GM18873 (cell line): Measurements from ENCODE around the gene MGARP.

Source experiments
- ATAC-seq: cut with Tn5 transposase; IDR thresholded peaks from one replicate; pipeline ENCODE4 v1.9.1; 2021; ENCODE audit warnings: mild to moderate bottlenecking, moderate library complexity, moderate number of reproducible peaks; ENCODE audit not compliant: unreplicated experiment, low FRiP score

The MGARP gene

DNA sequence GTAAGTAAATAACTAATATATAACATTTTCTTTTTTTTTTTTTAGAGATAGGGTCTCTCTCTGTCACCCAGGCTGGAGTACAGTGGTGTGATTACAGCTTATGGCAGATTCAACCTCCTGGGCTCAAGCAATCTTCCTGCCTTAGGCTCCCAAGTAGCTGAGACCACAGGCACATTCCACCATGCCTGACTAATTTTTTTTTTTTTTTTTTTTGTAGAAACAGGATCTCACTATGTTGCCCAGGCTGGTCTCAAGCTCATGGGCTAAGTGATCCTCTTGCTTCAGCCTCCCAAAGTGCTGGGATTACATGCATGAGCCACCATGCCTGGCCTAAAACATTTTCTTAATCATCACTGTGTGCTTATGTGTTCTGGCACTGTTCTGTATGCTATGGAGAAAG lies 32.8 kb downstream of the MGARP start:
- no peak for ATAC-seq

DNA sequence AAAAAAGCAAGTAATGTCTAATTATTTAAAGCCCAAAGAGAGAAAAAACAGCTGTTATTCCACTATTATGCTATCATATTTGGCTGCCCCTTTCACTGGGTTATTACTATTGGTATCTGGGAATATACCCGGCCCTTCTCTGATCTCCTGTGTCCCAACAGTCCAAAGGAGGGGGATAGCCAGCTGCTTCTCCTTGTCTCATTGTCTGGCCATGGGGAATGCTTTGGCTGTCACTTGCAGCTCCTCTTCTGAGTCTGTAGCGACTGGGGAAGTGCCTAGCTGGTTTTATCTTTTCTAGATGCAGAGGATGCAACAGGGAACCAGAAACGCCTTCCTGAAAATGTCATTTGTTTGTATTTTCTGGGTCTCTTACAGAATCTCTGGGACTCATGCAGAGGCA lies 33.9 kb downstream of the MGARP start:
- no peak for ATAC-seq

DNA sequence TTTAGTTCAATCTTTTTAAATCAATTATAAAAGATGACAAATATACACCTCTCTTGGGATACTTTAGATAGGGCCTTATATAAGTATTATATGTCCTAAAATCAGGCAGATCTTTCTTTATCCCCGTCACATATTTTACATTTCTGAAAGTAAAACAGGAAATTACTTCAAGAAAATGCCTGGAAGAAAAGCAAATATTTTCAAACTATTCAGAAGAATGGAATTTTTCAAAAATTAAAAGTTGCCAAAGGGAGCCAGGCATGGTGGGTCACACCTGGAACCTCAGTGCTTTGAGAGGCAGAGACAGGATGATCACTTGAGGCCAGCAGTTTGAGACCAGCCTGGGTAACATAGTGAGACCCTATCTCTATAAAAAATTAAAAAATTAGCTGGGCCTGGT lies 34.4 kb downstream of the MGARP start:
- no peak for ATAC-seq

DNA sequence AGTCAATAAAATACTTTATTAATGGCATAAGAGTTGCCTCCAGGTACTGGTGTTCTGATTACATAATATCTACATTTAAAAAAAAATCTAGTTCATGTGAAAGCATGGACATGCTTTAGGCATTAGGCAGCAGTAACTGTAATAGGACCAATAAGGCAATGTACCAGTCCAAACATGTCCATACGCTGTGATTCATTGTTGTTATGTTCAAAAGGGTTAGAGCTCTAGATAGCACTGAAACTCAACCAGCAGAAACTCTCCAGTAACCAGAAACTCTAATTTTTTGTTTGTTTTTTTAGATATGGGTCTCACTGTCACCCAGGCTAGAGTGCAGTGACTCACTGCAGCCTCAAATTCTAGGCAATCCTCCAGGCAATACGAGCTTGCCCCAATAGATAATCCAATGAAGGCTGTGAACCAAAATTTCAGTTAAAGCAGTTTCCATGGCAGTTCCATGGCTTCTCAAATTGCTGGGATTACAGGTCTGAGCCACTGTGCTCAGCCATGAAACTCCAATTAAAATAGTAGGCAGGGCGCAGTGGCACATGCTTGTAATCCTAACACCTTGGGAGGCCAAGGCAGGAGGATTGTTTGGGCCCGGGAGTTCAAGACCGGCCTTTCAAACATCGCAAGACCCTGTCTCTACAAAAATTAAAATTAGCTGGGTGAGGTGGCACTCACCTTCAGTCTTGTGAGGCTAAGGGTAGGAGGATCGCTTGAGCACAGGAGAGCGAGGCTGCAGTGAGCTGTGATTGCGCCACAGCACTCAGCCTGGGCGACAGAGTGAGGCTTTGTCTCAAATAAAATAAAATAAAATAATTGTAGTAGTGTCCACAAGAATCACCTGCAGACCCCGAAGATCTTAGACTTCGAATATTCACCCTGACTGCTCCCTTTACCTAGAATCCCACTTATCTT lies 36.3 kb downstream of the MGARP start:
- no peak for ATAC-seq

GRCh38 chr4:139242511-139243051 lies 37.4 kb downstream of the MGARP start:
- no peak for ATAC-seq

DNA sequence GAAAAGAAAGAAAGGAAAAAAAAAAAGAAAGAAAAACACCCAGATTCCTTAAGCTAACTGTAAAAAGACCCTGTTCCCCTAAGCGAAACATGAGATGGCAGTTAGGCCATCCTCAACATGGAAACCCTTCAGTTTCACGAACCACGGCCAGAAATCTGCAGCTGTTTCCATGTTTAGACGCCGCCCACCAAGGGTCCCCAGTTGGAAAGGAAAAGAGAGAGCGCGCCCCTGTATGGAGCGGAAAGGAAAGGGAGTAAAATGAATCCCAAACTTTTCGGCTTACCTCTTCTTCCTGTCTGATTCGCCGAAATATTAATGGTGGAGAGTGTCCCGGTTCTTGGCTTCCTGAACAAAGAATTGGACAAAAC lies 38.3 kb downstream of the MGARP start:
- ATAC-seq, result no peak

DNA sequence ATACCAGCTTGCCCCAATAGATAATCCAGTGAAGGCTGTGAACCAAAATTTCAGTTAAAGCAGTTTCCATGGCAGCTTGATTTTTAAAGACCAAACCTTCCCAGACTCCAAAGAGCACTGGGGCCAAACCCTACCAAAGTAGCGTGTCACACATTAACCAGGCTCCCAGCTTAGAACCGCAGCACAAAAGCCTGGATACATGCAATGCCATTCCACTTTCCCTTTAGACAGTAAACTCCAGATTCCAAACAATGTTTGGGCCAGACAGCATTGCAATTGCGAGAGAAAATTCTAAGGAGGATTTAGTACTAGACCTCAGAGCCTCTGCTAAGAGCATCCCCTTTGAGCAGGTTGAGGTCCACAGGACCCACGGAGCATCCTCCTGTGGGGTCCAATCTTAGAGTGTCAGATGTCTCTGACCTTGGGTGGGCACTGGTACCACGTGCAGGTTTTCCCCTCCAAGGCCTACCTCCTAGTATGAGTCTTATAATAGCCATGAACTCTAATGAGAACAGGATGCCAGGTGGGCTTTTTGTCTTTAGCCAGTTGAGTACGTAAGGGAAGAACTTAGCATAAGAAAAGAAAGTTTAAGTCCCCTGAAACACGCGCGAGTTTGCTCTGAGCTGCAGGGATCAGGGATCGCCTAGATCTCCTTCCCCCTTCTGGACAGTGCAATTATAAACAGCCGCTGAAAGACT lies 38.8 kb downstream of the MGARP start:
- no peak for ATAC-seq

DNA sequence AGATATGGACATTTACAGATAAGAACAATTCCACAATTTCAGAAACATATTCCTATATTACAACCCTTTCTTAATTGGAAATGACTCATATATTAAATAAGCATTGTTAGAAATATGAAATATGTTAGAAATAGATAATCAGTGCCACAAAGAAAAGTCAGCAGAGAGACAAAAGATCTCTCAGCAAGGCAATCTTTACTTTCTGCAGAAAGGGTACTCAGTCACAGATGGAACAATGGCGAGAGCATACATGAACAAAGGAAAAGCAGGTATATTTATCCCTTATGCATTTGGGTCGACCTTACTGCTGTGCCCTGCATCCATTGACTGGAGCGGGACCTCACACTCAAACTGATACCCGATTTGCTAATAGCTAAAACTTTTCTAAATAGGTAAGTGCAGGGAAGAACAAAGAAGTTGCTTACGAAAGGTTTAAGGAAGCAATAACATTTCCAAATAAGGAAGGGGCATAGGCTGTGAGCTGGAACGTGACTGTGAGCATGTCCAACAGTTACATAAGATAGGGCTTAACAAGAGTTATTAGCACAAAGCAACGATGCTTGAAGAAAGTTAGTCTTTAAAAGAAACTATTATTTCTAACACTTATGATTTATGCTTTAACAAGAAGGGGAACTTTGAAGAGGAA lies 40.8 kb downstream of the MGARP start:
- no peak for ATAC-seq

- no peak for ATAC-seq
Measured at GRCh38 chr4:139234253-139234652, 45.8 kb downstream of the MGARP start.

GRCh38 chr4:139229534-139230039 lies 50.4 kb downstream of the MGARP start:
- ATAC-seq, result no peak

- ATAC-seq, result no peak
Measured at GRCh38 chr4:139227729-139228404, 52.2 kb downstream of the MGARP start.

GRCh38 chr4:139223682-139224317 lies 56.2 kb downstream of the MGARP start:
- no peak for ATAC-seq

DNA sequence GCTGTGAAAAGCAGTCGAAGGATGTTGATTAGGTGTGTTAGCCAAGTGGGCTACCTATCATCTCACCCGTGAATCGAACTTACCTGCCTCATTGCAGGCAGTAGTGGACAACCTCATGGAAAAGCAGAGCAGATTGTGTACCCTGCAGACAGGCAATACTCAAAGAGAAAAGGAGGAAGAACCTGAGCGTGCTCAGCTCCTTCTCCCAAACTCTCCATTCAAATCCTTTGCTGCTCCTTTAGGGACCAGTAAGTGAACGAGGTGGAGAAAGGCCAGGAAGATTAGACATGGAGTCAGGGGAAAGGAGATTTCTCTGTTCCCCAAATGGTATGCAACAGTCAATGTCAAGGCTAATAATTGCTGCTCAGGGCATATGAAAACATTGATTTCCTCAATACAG lies 57.8 kb downstream of the MGARP start:
- ATAC-seq, result no peak

DNA sequence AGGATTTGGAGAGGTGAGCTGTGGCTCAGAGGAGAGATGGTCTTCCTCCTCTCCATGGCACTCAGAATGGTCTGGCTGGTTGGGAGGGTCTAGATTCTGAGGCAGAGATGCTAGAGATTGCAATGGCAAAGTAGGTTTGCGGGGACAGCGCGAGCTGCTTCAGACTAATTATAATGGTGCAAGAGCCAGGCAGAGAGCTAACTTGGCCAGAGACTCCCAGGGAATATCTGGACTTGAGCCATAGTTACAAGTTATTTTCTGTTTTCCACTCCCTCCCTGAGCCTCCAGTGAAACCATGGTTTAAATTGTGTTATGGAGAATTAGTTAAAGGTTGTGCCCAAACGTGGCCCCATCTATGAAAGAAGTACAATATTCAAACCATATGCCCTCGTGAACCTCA lies 58.3 kb downstream of the MGARP start:
- no peak for ATAC-seq

DNA sequence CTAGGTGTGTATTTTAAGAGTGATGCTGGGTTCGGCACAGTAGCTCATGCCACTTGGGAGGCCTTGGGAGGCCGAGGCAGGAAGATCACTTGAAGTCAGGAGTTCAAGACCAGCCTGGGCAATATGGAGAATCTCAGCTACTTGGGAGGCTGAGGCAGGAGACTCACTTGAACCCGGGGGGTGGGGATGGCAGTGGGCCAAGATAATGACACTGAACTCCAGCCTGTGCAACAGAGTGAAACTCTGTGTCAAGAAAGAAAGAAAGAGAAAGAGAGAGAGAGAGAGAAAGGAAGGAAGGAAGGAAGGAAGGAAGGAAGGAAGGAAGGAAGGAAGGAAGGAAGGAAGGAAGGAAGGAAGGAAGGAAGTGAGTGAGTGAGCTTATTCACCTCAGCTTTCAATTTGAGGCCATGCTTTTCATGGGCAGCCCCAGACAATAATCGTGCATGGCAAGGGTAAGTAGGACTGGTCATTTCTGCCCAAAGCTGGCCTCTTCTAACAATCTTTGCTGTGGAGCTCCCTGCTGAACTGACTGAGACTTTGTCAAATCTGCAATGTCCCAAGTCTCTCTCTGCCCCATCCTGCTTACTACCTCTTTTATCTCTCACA lies 60.5 kb downstream of the MGARP start:
- no peak for ATAC-seq
